Brain microvascular endothelial cell (primary cell): ENCODE data around the gene TSPAN17.
A peak's percentile ranks its signal among the peaks of the same experiment; 100 is the strongest.

ENCODE experiments used
- DNase-seq: peaks from one replicate; pipeline ENCODE4 v3.0.0-alpha.2; 2020
- H3K27ac ChIP-seq: fragments of 250-450 bp; sonication (Bioruptor Pico); 2 replicates; pipeline ENCODE4 v1.5.1; 2020; ENCODE audit warnings: mild to moderate bottlenecking, moderate library complexity
- H3K27me3 ChIP-seq: fragments of 250-450 bp; sonication (Bioruptor Pico); replicated peaks from 2 replicates; pipeline ENCODE4 v1.5.1; 2020; ENCODE audit warnings: mild to moderate bottlenecking
- H3K36me3 ChIP-seq: fragments of 250-450 bp; sonication (Bioruptor Pico); replicated peaks from 2 replicates; pipeline ENCODE4 v1.5.1; 2020; ENCODE audit warnings: mild to moderate bottlenecking
- H3K4me3 ChIP-seq: 2 replicates; pipeline ENCODE4 v1.5.1; 2011; ENCODE audit warnings: low read depth, mild to moderate bottlenecking, control low read depth, low read length, moderate library complexity
- in situ Hi-C: cut with HindIII; loops from 2 replicates; pipeline ENCODE4 v1.10.0; 2017; ENCODE audit warnings: low sequenced_read_pairs, low pct_ligation_motif_present
- TF ChIP-seq, protein P1 (sequence below): IDR thresholded peaks from 2 replicates; pipeline ENCODE4 v1.5.1; 2011; ENCODE audit warnings: low read depth, mild to moderate bottlenecking, moderate library complexity, low read length, control low read depth, inconsistent platforms; ENCODE audit errors: missing control alignments

The TSPAN17 gene

GRCh38 chr5:176629853-176630680 is 17.2 kb upstream of the TSPAN17 start, which contains the start of the genes EIF4E1B and SNCB:
Gene EIF4E1B (plus strand): TSS chr5:176630675. CDS start chr5:176642788, 12,113 bp downstream.
Gene SNCB (minus strand): TSS chr5:176630534. CDS start chr5:176629654, 880 bp downstream.
- in situ Hi-C loops, result no loop called here
- Histone ChIP-seq H3K36me3 (no peaks in the 10 kb centered on the region), H3K27me3 (peaks cover 39% of the 10 kb centered on the region), H3K27ac (no peak within 1 kb of the TSS), H3K4me3 (peak within 1 kb of the TSS; percentile 41)
- peak; percentile 38 for DNase-seq
- TF ChIP-seq, protein P1, sequence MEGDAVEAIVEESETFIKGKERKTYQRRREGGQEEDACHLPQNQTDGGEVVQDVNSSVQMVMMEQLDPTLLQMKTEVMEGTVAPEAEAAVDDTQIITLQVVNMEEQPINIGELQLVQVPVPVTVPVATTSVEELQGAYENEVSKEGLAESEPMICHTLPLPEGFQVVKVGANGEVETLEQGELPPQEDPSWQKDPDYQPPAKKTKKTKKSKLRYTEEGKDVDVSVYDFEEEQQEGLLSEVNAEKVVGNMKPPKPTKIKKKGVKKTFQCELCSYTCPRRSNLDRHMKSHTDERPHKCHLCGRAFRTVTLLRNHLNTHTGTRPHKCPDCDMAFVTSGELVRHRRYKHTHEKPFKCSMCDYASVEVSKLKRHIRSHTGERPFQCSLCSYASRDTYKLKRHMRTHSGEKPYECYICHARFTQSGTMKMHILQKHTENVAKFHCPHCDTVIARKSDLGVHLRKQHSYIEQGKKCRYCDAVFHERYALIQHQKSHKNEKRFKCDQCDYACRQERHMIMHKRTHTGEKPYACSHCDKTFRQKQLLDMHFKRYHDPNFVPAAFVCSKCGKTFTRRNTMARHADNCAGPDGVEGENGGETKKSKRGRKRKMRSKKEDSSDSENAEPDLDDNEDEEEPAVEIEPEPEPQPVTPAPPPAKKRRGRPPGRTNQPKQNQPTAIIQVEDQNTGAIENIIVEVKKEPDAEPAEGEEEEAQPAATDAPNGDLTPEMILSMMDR, result no peak

DNA sequence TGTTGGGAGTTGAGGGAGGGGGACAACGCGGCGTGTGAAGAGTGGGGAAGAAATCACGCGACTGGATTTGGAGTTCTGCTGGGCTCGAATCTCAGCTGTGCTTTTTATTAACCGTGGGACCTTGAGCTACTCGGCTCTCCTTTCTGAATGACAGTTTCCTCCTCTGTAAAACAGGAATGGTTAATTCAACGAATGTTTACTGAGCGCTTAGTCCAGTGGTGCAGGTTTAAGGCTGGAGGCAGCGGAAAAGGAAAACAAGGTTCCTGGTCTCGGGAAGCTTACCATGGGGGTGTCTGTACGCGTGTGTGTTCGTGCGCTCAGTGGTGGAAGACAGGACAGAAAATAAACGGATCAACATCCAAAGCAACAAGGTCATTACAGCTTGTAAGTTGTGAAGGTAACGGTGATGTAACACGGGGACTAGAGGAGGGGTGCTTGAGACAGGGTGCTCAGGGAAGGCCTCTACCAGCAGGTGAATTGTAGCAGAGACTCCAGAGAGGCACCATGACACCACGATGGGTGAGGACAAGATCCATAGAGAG is 16.5 kb upstream of the TSPAN17 start:
- peak overlapping the region; percentile 41 for H3K4me3 ChIP-seq

GRCh38 chr5:176631383-176632200 is 15.7 kb upstream of the TSPAN17 start:
- no peak overlapping the region for H3K4me3 ChIP-seq
- H3K36me3 ChIP-seq, result no peaks in the 10 kb centered on the region
- in situ Hi-C loops, result no loop called here
- DNase-seq, result no peak
- TF ChIP-seq, protein P1, result no peak
- H3K27ac ChIP-seq, result no peak overlapping the region
- peaks cover 34% of the 10 kb centered on the region for H3K27me3 ChIP-seq

More for the DNA sequence above, 16.5 kb upstream of the TSPAN17 start:
- in situ Hi-C loops, result no loop called here
- Histone ChIP-seq H3K27me3 (peaks cover 39% of the 10 kb centered on the region), H3K36me3 (no peaks in the 10 kb centered on the region), H3K27ac (no peak overlapping the region)
- TF ChIP-seq, protein P1, result no peak
- DNase-seq, result no peak

DNA sequence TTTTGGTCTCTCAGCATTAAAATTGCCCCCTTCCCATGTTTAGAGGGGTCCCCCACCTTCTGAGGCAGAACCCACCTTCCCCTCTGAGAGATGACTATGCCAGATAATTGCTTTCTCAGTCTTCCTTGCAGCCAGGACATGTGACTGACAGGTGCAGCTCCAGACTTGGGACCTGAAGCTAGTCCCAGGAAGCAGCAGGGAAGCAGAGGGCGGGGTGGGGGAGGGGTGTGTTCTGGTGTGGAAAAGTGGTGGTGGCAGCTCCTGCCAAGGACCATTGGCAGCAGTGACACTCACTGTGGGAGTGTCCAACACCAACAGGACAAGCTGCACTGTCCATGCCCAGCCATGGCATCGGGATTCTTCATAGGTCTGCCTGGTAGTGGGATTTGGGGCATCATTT is 14.5 kb upstream of the TSPAN17 start:
- no peaks in the 10 kb centered on the region for H3K36me3 ChIP-seq
- no peak for DNase-seq
- in situ Hi-C loops, result no loop called here
- H3K27me3 ChIP-seq, result peaks cover 34% of the 10 kb centered on the region
- no peak overlapping the region for H3K4me3 ChIP-seq
- H3K27ac ChIP-seq, result no peak overlapping the region
- TF ChIP-seq, protein P1, result no peak

DNA sequence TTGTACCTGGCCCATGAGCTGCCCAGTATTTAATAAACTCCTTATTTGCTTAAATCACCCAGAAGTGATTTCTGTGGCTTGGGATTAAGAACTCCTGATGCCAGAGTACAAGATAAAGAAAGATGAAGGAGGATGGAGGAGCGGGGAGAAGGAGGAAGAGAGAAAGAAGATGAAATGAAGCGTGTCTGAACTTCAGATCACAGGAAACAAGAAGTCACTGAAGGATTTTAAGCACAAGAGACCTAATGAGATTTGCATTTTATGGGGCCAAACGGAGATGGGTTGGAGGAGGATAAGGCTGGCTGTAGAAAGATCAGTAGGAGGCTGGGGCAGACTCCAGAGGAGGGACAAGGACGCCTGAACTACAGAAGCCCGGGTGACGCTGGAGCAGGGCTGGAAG is 13.7 kb upstream of the TSPAN17 start:
- in situ Hi-C loops, result no loop called here
- peaks cover 34% of the 10 kb centered on the region for H3K27me3 ChIP-seq

More for the DNA sequence above, 13.7 kb upstream of the TSPAN17 start:
- H3K4me3 ChIP-seq, result no peak overlapping the region
- TF ChIP-seq, protein P1, result no peak
- DNase-seq, result no peak
- H3K36me3 ChIP-seq, result no peaks in the 10 kb centered on the region
- H3K27ac ChIP-seq, result no peak overlapping the region
